Measurements from ENCODE around the gene PKMYT1. TPM values are rescaled to one million over a fixed set of nuclear protein-coding genes. Genes with fewer than 3 reads are reported as not detected.

Gene PKMYT1
- polyA plus RNA-seq, 2 donors = 20.7 to 22.3 TPM

GRCh38 chr16:2987286-2987685 lies 7.0 kb upstream of the PKMYT1 start:
- Histone ChIP-seq H3K9me3 (ENCODE audit: control insufficient read depth in 2 of 2, insufficient read depth in 1 of 2, low read depth in 1 of 2, low read length in 1 of 2) (no peaks in the 10 kb centered on the region), H3K36me3 (ENCODE audit: control insufficient read depth in 2 of 2, insufficient read depth in 2 of 2, low read length in 1 of 2) (no peaks in the 10 kb centered on the region), H3K27ac (ENCODE audit: low read depth in 2 of 2, low read length in 1 of 2) (no peak overlapping the region), H3K27me3 (ENCODE audit: control insufficient read depth in 1 of 2, insufficient read depth in 2 of 2, low read length in 2 of 2) (no peaks in the 10 kb centered on the region), H3K4me3 (ENCODE audit: low read depth in 1 of 2, low read length in 2 of 2) (no peak overlapping the region), H3K4me1 (ENCODE audit: control insufficient read depth in 2 of 2, insufficient read depth in 2 of 2, low read length in 1 of 2) (peaks cover 2 to 9% of the 10 kb centered on the region in 2 donors)
- WGBS, 2 donors = 87 to 95% methylated on average over 9 of the region's 9 CpGs

DNA sequence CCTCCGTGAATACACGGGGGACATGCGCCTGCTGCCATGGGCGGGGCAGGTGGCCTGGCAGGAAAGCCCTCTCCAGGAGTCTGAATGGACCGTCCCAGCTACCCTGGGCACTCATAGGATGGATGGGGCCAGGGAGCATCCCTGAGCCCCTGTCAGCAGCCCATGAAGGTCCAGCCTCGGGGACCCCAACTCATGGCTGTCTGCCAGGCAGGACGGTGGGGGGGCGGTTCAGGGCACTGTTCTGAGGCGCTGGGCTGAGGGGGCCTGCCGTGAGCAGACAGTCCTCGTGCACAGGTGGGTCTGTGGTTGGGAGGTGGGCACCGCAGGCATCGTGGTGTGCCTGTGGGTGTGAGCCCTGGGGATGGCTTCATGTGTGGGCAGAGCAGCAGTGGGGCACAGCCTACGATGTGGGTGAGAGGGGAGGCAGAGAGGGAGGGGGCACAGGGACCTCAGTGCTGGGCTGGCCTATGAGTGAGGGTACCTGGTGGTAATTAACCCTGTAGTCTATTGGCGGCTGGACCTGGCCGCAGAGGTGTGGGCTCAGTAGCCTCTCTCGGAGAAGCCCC lies 6.5 kb upstream of the PKMYT1 start:
- Histone ChIP-seq H3K27ac (ENCODE audit: low read depth in 2 of 2, low read length in 1 of 2) (no peak overlapping the region), H3K4me1 (ENCODE audit: control insufficient read depth in 2 of 2, insufficient read depth in 2 of 2, low read length in 1 of 2) (peaks cover 2 to 7% of the 10 kb centered on the region in 2 donors)
- WGBS, 2 donors = 66 to 72% methylated on average over 17 of the region's 17 CpGs

GRCh38 chr16:2985893-2986355 lies 5.7 kb upstream of the PKMYT1 start:
- WGBS, 2 donors = 50 to 58% methylated on average over 15 of the region's 15 CpGs
- H3K9me3 ChIP-seq (ENCODE audit: control insufficient read depth in 2 of 2, insufficient read depth in 1 of 2, low read depth in 1 of 2, low read length in 1 of 2) = no peaks in the 10 kb centered on the region
- H3K4me1 ChIP-seq (ENCODE audit: control insufficient read depth in 2 of 2, insufficient read depth in 2 of 2, low read length in 1 of 2) = peaks cover 2 to 7% of the 10 kb centered on the region in 2 donors
- H3K27me3 ChIP-seq (ENCODE audit: control insufficient read depth in 1 of 2, insufficient read depth in 2 of 2, low read length in 2 of 2) = no peaks in the 10 kb centered on the region
- H3K4me3 ChIP-seq (ENCODE audit: low read depth in 1 of 2, low read length in 2 of 2) = no peak overlapping the region
- H3K27ac ChIP-seq (ENCODE audit: low read depth in 2 of 2, low read length in 1 of 2) = peak overlapping the region in 1 of 2 donors; percentile 13
- H3K36me3 ChIP-seq (ENCODE audit: control insufficient read depth in 2 of 2, insufficient read depth in 2 of 2, low read length in 1 of 2) = no peaks in the 10 kb centered on the region

More for the DNA sequence above, 6.5 kb upstream of the PKMYT1 start:
- no peaks in the 10 kb centered on the region for H3K27me3 ChIP-seq (ENCODE audit: control insufficient read depth in 1 of 2, insufficient read depth in 2 of 2, low read length in 2 of 2)
- H3K9me3 ChIP-seq (ENCODE audit: control insufficient read depth in 2 of 2, insufficient read depth in 1 of 2, low read depth in 1 of 2, low read length in 1 of 2) = no peaks in the 10 kb centered on the region
- H3K36me3 ChIP-seq (ENCODE audit: control insufficient read depth in 2 of 2, insufficient read depth in 2 of 2, low read length in 1 of 2) = no peaks in the 10 kb centered on the region
- no peak overlapping the region for H3K4me3 ChIP-seq (ENCODE audit: low read depth in 1 of 2, low read length in 2 of 2)

DNA sequence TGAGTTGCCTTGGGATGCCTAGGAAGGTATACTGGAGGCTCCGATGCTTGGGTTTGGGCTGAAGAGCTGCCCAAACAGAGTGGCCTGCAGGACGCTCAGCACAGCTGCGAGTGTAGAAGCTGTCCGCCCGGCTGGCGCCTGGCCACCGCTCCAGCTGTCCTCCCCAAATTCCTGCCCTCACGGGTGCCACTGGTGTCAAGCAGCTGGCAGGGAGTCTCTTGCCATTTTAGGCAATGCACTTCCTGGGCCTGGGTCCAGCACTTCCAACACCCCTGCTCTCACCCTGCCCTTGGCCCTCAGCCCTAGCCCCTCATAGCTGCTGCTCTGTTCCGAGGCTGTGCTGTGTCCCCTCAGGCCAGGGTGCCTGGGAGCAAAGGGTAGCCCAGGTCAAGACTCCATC lies 5.2 kb upstream of the PKMYT1 start:
- peak overlapping the region in 1 of 2 donors; percentile 13 for H3K27ac ChIP-seq (ENCODE audit: low read depth in 2 of 2, low read length in 1 of 2)
- no peaks in the 10 kb centered on the region for H3K36me3 ChIP-seq (ENCODE audit: control insufficient read depth in 2 of 2, insufficient read depth in 2 of 2, low read length in 1 of 2)
- WGBS, 2 donors = 23 to 34% methylated on average over 9 of the region's 9 CpGs
- no peak overlapping the region for H3K4me3 ChIP-seq (ENCODE audit: low read depth in 1 of 2, low read length in 2 of 2)
- H3K9me3 ChIP-seq (ENCODE audit: control insufficient read depth in 2 of 2, insufficient read depth in 1 of 2, low read depth in 1 of 2, low read length in 1 of 2) = no peaks in the 10 kb centered on the region
- no peaks in the 10 kb centered on the region for H3K27me3 ChIP-seq (ENCODE audit: control insufficient read depth in 1 of 2, insufficient read depth in 2 of 2, low read length in 2 of 2)
- H3K4me1 ChIP-seq (ENCODE audit: control insufficient read depth in 2 of 2, insufficient read depth in 2 of 2, low read length in 1 of 2) = peaks cover 2 to 4% of the 10 kb centered on the region in 2 donors

GRCh38 chr16:2983706-2984136 lies 3.5 kb upstream of the PKMYT1 start:
- no peaks in the 10 kb centered on the region for H3K9me3 ChIP-seq (ENCODE audit: control insufficient read depth in 2 of 2, insufficient read depth in 1 of 2, low read depth in 1 of 2, low read length in 1 of 2)
- H3K36me3 ChIP-seq (ENCODE audit: control insufficient read depth in 2 of 2, insufficient read depth in 2 of 2, low read length in 1 of 2) = no peaks in the 10 kb centered on the region
- no peaks in the 10 kb centered on the region for H3K27me3 ChIP-seq (ENCODE audit: control insufficient read depth in 1 of 2, insufficient read depth in 2 of 2, low read length in 2 of 2)
- H3K4me3 ChIP-seq (ENCODE audit: low read depth in 1 of 2, low read length in 2 of 2) = peak overlapping the region in 1 of 2 donors; percentile 15
- WGBS, 2 donors = 8 to 9% methylated on average over 42 of the region's 42 CpGs
- H3K4me1 ChIP-seq (ENCODE audit: control insufficient read depth in 2 of 2, insufficient read depth in 2 of 2, low read length in 1 of 2) = peaks cover 2 to 10% of the 10 kb centered on the region in 2 donors
- no peak overlapping the region for H3K27ac ChIP-seq (ENCODE audit: low read depth in 2 of 2, low read length in 1 of 2)

DNA sequence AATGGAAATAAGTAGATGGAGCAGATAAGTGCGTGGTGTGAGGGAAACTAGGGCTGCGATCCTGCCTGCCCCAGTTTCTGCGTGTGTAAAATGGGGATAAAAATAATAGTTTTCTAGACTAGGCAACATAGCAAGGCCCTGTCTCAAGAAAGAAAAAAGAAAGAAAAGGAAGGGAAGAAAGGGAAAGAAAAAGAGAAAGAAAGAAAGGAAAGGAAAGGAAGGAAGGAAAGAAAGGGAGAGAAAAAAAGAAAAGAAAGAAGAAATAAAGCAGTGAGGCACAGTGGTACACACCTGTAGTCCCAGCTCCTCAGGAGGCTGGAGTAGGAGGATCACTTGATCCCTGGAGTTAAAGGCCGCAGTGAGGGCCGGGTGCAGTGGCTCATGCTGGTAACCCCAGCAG lies 2.2 kb upstream of the PKMYT1 start:
- H3K4me3 ChIP-seq (ENCODE audit: low read depth in 1 of 2, low read length in 2 of 2) = no peak overlapping the region
- H3K36me3 ChIP-seq (ENCODE audit: control insufficient read depth in 2 of 2, insufficient read depth in 2 of 2, low read length in 1 of 2) = no peaks in the 10 kb centered on the region
- H3K9me3 ChIP-seq (ENCODE audit: control insufficient read depth in 2 of 2, insufficient read depth in 1 of 2, low read depth in 1 of 2, low read length in 1 of 2) = no peaks in the 10 kb centered on the region
- peaks cover 2 to 10% of the 10 kb centered on the region in 2 donors for H3K4me1 ChIP-seq (ENCODE audit: control insufficient read depth in 2 of 2, insufficient read depth in 2 of 2, low read length in 1 of 2)
- no peak overlapping the region for H3K27ac ChIP-seq (ENCODE audit: low read depth in 2 of 2, low read length in 1 of 2)
- 87 to 89% methylated on average over 5 of the region's 5 CpGs for WGBS, 2 donors
- H3K27me3 ChIP-seq (ENCODE audit: control insufficient read depth in 1 of 2, insufficient read depth in 2 of 2, low read length in 2 of 2) = no peaks in the 10 kb centered on the region

GRCh38 chr16:2981899-2982250 lies 1.6 kb upstream of the PKMYT1 start:
- H3K4me1 ChIP-seq (ENCODE audit: control insufficient read depth in 2 of 2, insufficient read depth in 2 of 2, low read length in 1 of 2) = peaks cover 2 to 10% of the 10 kb centered on the region in 2 donors
- no peak overlapping the region for H3K27ac ChIP-seq (ENCODE audit: low read depth in 2 of 2, low read length in 1 of 2)
- H3K4me3 ChIP-seq (ENCODE audit: low read depth in 1 of 2, low read length in 2 of 2) = no peak overlapping the region
- H3K36me3 ChIP-seq (ENCODE audit: control insufficient read depth in 2 of 2, insufficient read depth in 2 of 2, low read length in 1 of 2) = no peaks in the 10 kb centered on the region
- no peaks in the 10 kb centered on the region for H3K9me3 ChIP-seq (ENCODE audit: control insufficient read depth in 2 of 2, insufficient read depth in 1 of 2, low read depth in 1 of 2, low read length in 1 of 2)
- WGBS, 2 donors = 70 to 71% methylated on average over 4 of the region's 4 CpGs
- H3K27me3 ChIP-seq (ENCODE audit: control insufficient read depth in 1 of 2, insufficient read depth in 2 of 2, low read length in 2 of 2) = no peaks in the 10 kb centered on the region

DNA sequence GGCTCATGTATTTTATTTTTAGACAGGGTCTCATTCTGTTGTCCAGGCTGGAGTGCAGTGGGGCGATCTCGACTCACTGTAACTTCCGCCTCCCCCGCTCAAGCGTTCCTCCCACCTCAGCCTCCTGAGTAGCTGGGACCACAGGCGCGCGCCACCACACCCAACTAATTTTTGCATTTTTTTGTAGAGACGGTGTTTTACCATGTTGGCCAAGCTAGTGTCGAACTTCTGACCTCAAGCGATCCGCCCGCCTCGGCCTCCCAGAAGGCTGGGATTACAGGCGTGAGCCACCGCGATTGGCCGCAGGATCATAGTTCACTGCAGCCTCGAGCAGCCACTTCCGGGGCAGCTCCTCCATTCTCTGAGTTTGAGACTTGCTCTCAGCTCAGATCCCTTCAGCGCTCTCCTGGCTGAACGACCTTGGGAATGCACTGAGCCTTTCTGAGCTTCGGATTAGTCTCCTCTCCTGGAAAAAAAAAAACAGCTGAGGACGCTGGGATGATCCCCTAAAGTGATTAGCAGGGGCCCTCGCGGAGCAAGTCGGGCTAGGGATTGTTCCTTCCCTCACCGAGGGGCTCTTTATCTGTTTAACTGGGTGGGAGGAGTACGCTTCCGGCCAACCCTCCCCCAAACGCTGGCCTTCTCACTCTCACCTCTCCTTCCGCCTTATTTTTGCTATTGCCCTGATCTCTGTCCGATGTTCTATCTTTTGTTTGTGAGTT lies 1.1 kb upstream of the PKMYT1 start:
- 63 to 67% methylated on average over 32 to 33 of the region's 33 CpGs for WGBS, 2 donors
- H3K4me3 ChIP-seq (ENCODE audit: low read depth in 1 of 2, low read length in 2 of 2) = peak overlapping the region in 1 of 2 donors; percentile 67
- no peaks in the 10 kb centered on the region for H3K36me3 ChIP-seq (ENCODE audit: control insufficient read depth in 2 of 2, insufficient read depth in 2 of 2, low read length in 1 of 2)
- H3K4me1 ChIP-seq (ENCODE audit: control insufficient read depth in 2 of 2, insufficient read depth in 2 of 2, low read length in 1 of 2) = peaks cover 2 to 10% of the 10 kb centered on the region in 2 donors
- H3K9me3 ChIP-seq (ENCODE audit: control insufficient read depth in 2 of 2, insufficient read depth in 1 of 2, low read depth in 1 of 2, low read length in 1 of 2) = no peaks in the 10 kb centered on the region
- H3K27ac ChIP-seq (ENCODE audit: low read depth in 2 of 2, low read length in 1 of 2) = no peak overlapping the region
- H3K27me3 ChIP-seq (ENCODE audit: control insufficient read depth in 1 of 2, insufficient read depth in 2 of 2, low read length in 2 of 2) = no peaks in the 10 kb centered on the region

- 4 to 6% methylated on average over 39 to 43 of the region's 43 CpGs for WGBS, 2 donors
- H3K27me3 ChIP-seq (ENCODE audit: control insufficient read depth in 1 of 2, insufficient read depth in 2 of 2, low read length in 2 of 2) = no peaks in the 10 kb centered on the region
- H3K4me1 ChIP-seq (ENCODE audit: control insufficient read depth in 2 of 2, insufficient read depth in 2 of 2, low read length in 1 of 2) = peaks cover 0 to 6% of the 10 kb centered on the region in 2 donors
- peak overlapping the region; percentile 67 to 85 for H3K4me3 ChIP-seq (ENCODE audit: low read depth in 1 of 2, low read length in 2 of 2)
- H3K36me3 ChIP-seq (ENCODE audit: control insufficient read depth in 2 of 2, insufficient read depth in 2 of 2, low read length in 1 of 2) = peaks cover 0 to 2% of the 10 kb centered on the region in 2 donors
- no peaks in the 10 kb centered on the region for H3K9me3 ChIP-seq (ENCODE audit: control insufficient read depth in 2 of 2, insufficient read depth in 1 of 2, low read depth in 1 of 2, low read length in 1 of 2)
- H3K27ac ChIP-seq (ENCODE audit: low read depth in 2 of 2, low read length in 1 of 2) = no peak overlapping the region
Observed at GRCh38 chr16:2979669-2980226, 498 bp downstream of the PKMYT1 start.
